ENCODE measurements around the gene CCNYL1. TPM values are rescaled to one million over a fixed set of nuclear protein-coding genes. Genes with fewer than 3 reads are reported as not detected.
A peak's percentile ranks its signal among the peaks of the same experiment; 100 is the strongest.
"Not testable (repeated sequence)": the region's sequence is repeated elsewhere in the genome, so short reads cannot be mapped to it uniquely, and the experiment has no call there.

CCNYL1 gene
- total and polyA plus RNA-seq, 4 donors, result 14.4 to 20.1 (median 18.5) TPM

GRCh38 chr2:207729465-207729998, 18.1 kb downstream of the CCNYL1 start:
- 96% methylated on average over 4 of the region's 8 CpGs for WGBS (ENCODE audit: insufficient coverage)
- no peak overlapping the region for H3K4me3 ChIP-seq (ENCODE audit: low read depth, low read length)
- H3K9me3 ChIP-seq (ENCODE audit: control insufficient read depth, insufficient read depth, low read length), result no peaks in the 10 kb centered on the region
- H3K36me3 ChIP-seq (ENCODE audit: control insufficient read depth, insufficient read depth, low read length), result peaks cover 14% of the 10 kb centered on the region
- H3K27me3 ChIP-seq (ENCODE audit: control insufficient read depth, insufficient read depth, low read length), result no peaks in the 10 kb centered on the region
- DNase-seq (ENCODE audit: low read depth in 4 of 6, low spot score in 6 of 6), result no peak
- no peaks in the 10 kb centered on the region for H3K4me1 ChIP-seq (ENCODE audit: control insufficient read depth, insufficient read depth, low read length)
- no peak overlapping the region for H3K27ac ChIP-seq (ENCODE audit: low read depth, low read length)

- Histone ChIP-seq H3K36me3 (ENCODE audit: control insufficient read depth, insufficient read depth, low read length) (peaks cover 14% of the 10 kb centered on the region), H3K4me1 (ENCODE audit: control insufficient read depth, insufficient read depth, low read length) (no peaks in the 10 kb centered on the region), H3K27me3 (ENCODE audit: control insufficient read depth, insufficient read depth, low read length) (no peaks in the 10 kb centered on the region), H3K9me3 (ENCODE audit: control insufficient read depth, insufficient read depth, low read length) (no peaks in the 10 kb centered on the region), H3K27ac (ENCODE audit: low read depth, low read length) (no peak overlapping the region), H3K4me3 (ENCODE audit: low read depth, low read length) (no peak overlapping the region)
- DNase-seq (ENCODE audit: low read depth in 4 of 6, low spot score in 6 of 6), result no peak
- no CpG with 5 or more reads among the region's 1 CpG for WGBS (ENCODE audit: insufficient coverage)
Measured at GRCh38 chr2:207731138-207731537, 19.7 kb downstream of the CCNYL1 start.

GRCh38 chr2:207733597-207734240, 22.3 kb downstream of the CCNYL1 start:
- Histone ChIP-seq H3K27ac (ENCODE audit: low read depth, low read length) (no peak overlapping the region), H3K4me3 (ENCODE audit: low read depth, low read length) (no peak overlapping the region)

GRCh38 chr2:207734264-207734635, 22.8 kb downstream of the CCNYL1 start:
- peaks cover 10% of the 10 kb centered on the region for H3K36me3 ChIP-seq (ENCODE audit: control insufficient read depth, insufficient read depth, low read length)
- 50% methylated on average over 3 of the region's 3 CpGs for WGBS (ENCODE audit: insufficient coverage)
- no peaks in the 10 kb centered on the region for H3K27me3 ChIP-seq (ENCODE audit: control insufficient read depth, insufficient read depth, low read length)
- peak in 2 of 6 donors; percentile 42 to 57 for DNase-seq (ENCODE audit: low read depth in 4 of 6, low spot score in 6 of 6)
- no peak overlapping the region for H3K4me3 ChIP-seq (ENCODE audit: low read depth, low read length)
- H3K9me3 ChIP-seq (ENCODE audit: control insufficient read depth, insufficient read depth, low read length), result no peaks in the 10 kb centered on the region
- no peak overlapping the region for H3K27ac ChIP-seq (ENCODE audit: low read depth, low read length)
- no peaks in the 10 kb centered on the region for H3K4me1 ChIP-seq (ENCODE audit: control insufficient read depth, insufficient read depth, low read length)

More at GRCh38 chr2:207733597-207734240, 22.3 kb downstream of the CCNYL1 start:
- H3K27me3 ChIP-seq (ENCODE audit: control insufficient read depth, insufficient read depth, low read length), result no peaks in the 10 kb centered on the region
- peaks cover 10% of the 10 kb centered on the region for H3K36me3 ChIP-seq (ENCODE audit: control insufficient read depth, insufficient read depth, low read length)
- no CpG with 5 or more reads among the region's 2 CpGs for WGBS (ENCODE audit: insufficient coverage)
- peak in 1 of 6 donors; percentile 28 for DNase-seq (ENCODE audit: low read depth in 4 of 6, low spot score in 6 of 6)
- H3K9me3 ChIP-seq (ENCODE audit: control insufficient read depth, insufficient read depth, low read length), result no peaks in the 10 kb centered on the region
- no peaks in the 10 kb centered on the region for H3K4me1 ChIP-seq (ENCODE audit: control insufficient read depth, insufficient read depth, low read length)

- no peak overlapping the region for H3K4me3 ChIP-seq (ENCODE audit: low read depth, low read length)
- no peaks in the 10 kb centered on the region for H3K27me3 ChIP-seq (ENCODE audit: control insufficient read depth, insufficient read depth, low read length)
- H3K27ac ChIP-seq (ENCODE audit: low read depth, low read length), result no peak overlapping the region
- no peak for DNase-seq (ENCODE audit: low read depth in 4 of 6, low spot score in 6 of 6)
- H3K4me1 ChIP-seq (ENCODE audit: control insufficient read depth, insufficient read depth, low read length), result no peaks in the 10 kb centered on the region
- H3K9me3 ChIP-seq (ENCODE audit: control insufficient read depth, insufficient read depth, low read length), result no peaks in the 10 kb centered on the region
- no CpG with 5 or more reads among the region's 4 CpGs for WGBS (ENCODE audit: insufficient coverage)
- H3K36me3 ChIP-seq (ENCODE audit: control insufficient read depth, insufficient read depth, low read length), result peaks cover 6% of the 10 kb centered on the region
Measured at GRCh38 chr2:207734636-207735512, 23.4 kb downstream of the CCNYL1 start.

- H3K9me3 ChIP-seq (ENCODE audit: control insufficient read depth, insufficient read depth, low read length); H3K4me3 ChIP-seq (ENCODE audit: low read depth, low read length); H3K4me1 ChIP-seq (ENCODE audit: control insufficient read depth, insufficient read depth, low read length); H3K36me3 ChIP-seq (ENCODE audit: control insufficient read depth, insufficient read depth, low read length); H3K27ac ChIP-seq (ENCODE audit: low read depth, low read length); DNase-seq (ENCODE audit: low read depth in 4 of 6, low spot score in 6 of 6); H3K27me3 ChIP-seq (ENCODE audit: control insufficient read depth, insufficient read depth, low read length): not testable (repeated sequence)
- WGBS (ENCODE audit: insufficient coverage), result 97% methylated on average over 5 of the region's 9 CpGs
Measured at GRCh38 chr2:207735513-207735859, 24.0 kb downstream of the CCNYL1 start.

- Histone ChIP-seq H3K36me3 (ENCODE audit: control insufficient read depth, insufficient read depth, low read length) (peaks cover 13% of the 10 kb centered on the region), H3K27ac (ENCODE audit: low read depth, low read length) (no peak overlapping the region), H3K27me3 (ENCODE audit: control insufficient read depth, insufficient read depth, low read length) (no peaks in the 10 kb centered on the region), H3K4me1 (ENCODE audit: control insufficient read depth, insufficient read depth, low read length) (no peaks in the 10 kb centered on the region), H3K9me3 (ENCODE audit: control insufficient read depth, insufficient read depth, low read length) (no peaks in the 10 kb centered on the region), H3K4me3 (ENCODE audit: low read depth, low read length) (no peak overlapping the region)
- no peak for DNase-seq (ENCODE audit: low read depth in 4 of 6, low spot score in 6 of 6)
Measured at GRCh38 chr2:207743514-207743913, 32.1 kb downstream of the CCNYL1 start.

GRCh38 chr2:207744050-207744449, 32.6 kb downstream of the CCNYL1 start:
- no peak for DNase-seq (ENCODE audit: low read depth in 4 of 6, low spot score in 6 of 6)
- H3K27ac ChIP-seq (ENCODE audit: low read depth, low read length), result no peak overlapping the region

GRCh38 chr2:207744451-207744850, 33.0 kb downstream of the CCNYL1 start:
- Histone ChIP-seq H3K27me3 (ENCODE audit: control insufficient read depth, insufficient read depth, low read length) (no peaks in the 10 kb centered on the region), H3K9me3 (ENCODE audit: control insufficient read depth, insufficient read depth, low read length) (no peaks in the 10 kb centered on the region), H3K4me1 (ENCODE audit: control insufficient read depth, insufficient read depth, low read length) (no peaks in the 10 kb centered on the region), H3K27ac (ENCODE audit: low read depth, low read length) (no peak overlapping the region), H3K36me3 (ENCODE audit: control insufficient read depth, insufficient read depth, low read length) (peaks cover 13% of the 10 kb centered on the region), H3K4me3 (ENCODE audit: low read depth, low read length) (no peak overlapping the region)
- WGBS (ENCODE audit: insufficient coverage), result 96% methylated on average over 11 of the region's 11 CpGs
- no peak for DNase-seq (ENCODE audit: low read depth in 4 of 6, low spot score in 6 of 6)

More at GRCh38 chr2:207744050-207744449, 32.6 kb downstream of the CCNYL1 start:
- 84% methylated on average over 2 of the region's 2 CpGs for WGBS (ENCODE audit: insufficient coverage)
- no peak overlapping the region for H3K4me3 ChIP-seq (ENCODE audit: low read depth, low read length)
- no peaks in the 10 kb centered on the region for H3K4me1 ChIP-seq (ENCODE audit: control insufficient read depth, insufficient read depth, low read length)
- no peaks in the 10 kb centered on the region for H3K27me3 ChIP-seq (ENCODE audit: control insufficient read depth, insufficient read depth, low read length)
- peaks cover 13% of the 10 kb centered on the region for H3K36me3 ChIP-seq (ENCODE audit: control insufficient read depth, insufficient read depth, low read length)
- H3K9me3 ChIP-seq (ENCODE audit: control insufficient read depth, insufficient read depth, low read length), result no peaks in the 10 kb centered on the region

Data from spinal cord (tissue), 10 donors.